IPS DF 6.9 (cell line): ENCODE measurements around the gene MST1.

ENCODE experiments used
- DNase-seq: peaks from one replicate; pipeline ENCODE4 v3.0.0-alpha.2; 2013; ENCODE audit warnings: low read depth, low spot score
- H3K27ac ChIP-seq: one replicate; pipeline ENCODE4 v1.5.1; 2013; ENCODE audit warnings: low read length, control low read depth
- H3K27me3 ChIP-seq: 2 replicates; pipeline ENCODE4 v1.6.1; 2013; ENCODE audit warnings: mild to moderate bottlenecking, low read length; ENCODE audit not compliant: control insufficient read depth, insufficient read depth
- H3K36me3 ChIP-seq: 2 replicates; pipeline ENCODE4 v1.6.1; 2013; ENCODE audit warnings: low read length; ENCODE audit not compliant: control insufficient read depth, insufficient read depth
- H3K4me1 ChIP-seq: 2 replicates; pipeline ENCODE4 v1.6.1; 2013; ENCODE audit warnings: low read length; ENCODE audit not compliant: control insufficient read depth, insufficient read depth
- H3K4me3 ChIP-seq: 2 replicates; pipeline ENCODE4 v1.5.1; 2013; ENCODE audit warnings: mild to moderate bottlenecking, low read length
- H3K9me3 ChIP-seq: 2 replicates; pipeline ENCODE4 v1.6.1; 2013; ENCODE audit warnings: low read length, inconsistent platforms; ENCODE audit not compliant: control insufficient read depth, insufficient read depth
- WGBS: extraction: QIAGEN DNeasy Blood & Tissue Kit; methylation state at CpG from one replicate; pipeline ENCODE4 v1.1.7; 2013; ENCODE audit warnings: mixed read lengths, missing lambda C conversion rate; ENCODE audit not compliant: insufficient read length, insufficient coverage; 5-methylcytosine and 5-hydroxymethylcytosine counted together

MST1 gene

GRCh38 chr3:49689046-49689907 is at the start of gene MST1, which contains the start of gene RNF123:
Gene MST1, minus strand, starts transcription at chr3:49689474. Its CDS starts 783 bp downstream, at chr3:49688691.
Gene RNF123, plus strand, starts transcription at chr3:49689557. Its CDS starts 1,609 bp downstream, at chr3:49691166.
- Histone ChIP-seq H3K4me1 (0 out of 2 replicates have a peak, but pooled peaks cover 2% of the 10 kb centered on the region), H3K36me3 (no peaks in the 10 kb centered on the region; the same call in 1 of the 2 replicates), H3K4me3 (peak within 1 kb of the TSS; percentile 80), H3K27ac (no peak within 1 kb of the TSS), H3K27me3 (no peaks in the 10 kb centered on the region), H3K9me3 (no peaks in the 10 kb centered on the region)
- DNase-seq: peak; percentile 87
- no CpG with 5 or more reads among the region's 66 CpGs for WGBS

GRCh38 chr3:49738067-49738713 is 48.9 kb upstream of the MST1 start:
- H3K4me3 ChIP-seq: no peak overlapping the region
- no peaks in the 10 kb centered on the region for H3K9me3 ChIP-seq
- H3K36me3 ChIP-seq: peaks cover 11% of the 10 kb centered on the region; the same call in 1 of the 2 replicates
- DNase-seq: no peak
- no peaks in the 10 kb centered on the region for H3K27me3 ChIP-seq
- no peak overlapping the region for H3K27ac ChIP-seq
- no peaks in the 10 kb centered on the region for H3K4me1 ChIP-seq
- no CpG with 5 or more reads among the region's 11 CpGs for WGBS

GRCh38 chr3:49734752-49735151 is 45.5 kb upstream of the MST1 start:
- H3K9me3 ChIP-seq: no peaks in the 10 kb centered on the region
- no peaks in the 10 kb centered on the region for H3K27me3 ChIP-seq
- no peak overlapping the region for H3K27ac ChIP-seq
- H3K36me3 ChIP-seq: peaks cover 14% of the 10 kb centered on the region
- H3K4me1 ChIP-seq: no peaks in the 10 kb centered on the region
- no CpG with 5 or more reads among the region's 6 CpGs for WGBS
- DNase-seq: no peak
- no peak overlapping the region for H3K4me3 ChIP-seq

DNA sequence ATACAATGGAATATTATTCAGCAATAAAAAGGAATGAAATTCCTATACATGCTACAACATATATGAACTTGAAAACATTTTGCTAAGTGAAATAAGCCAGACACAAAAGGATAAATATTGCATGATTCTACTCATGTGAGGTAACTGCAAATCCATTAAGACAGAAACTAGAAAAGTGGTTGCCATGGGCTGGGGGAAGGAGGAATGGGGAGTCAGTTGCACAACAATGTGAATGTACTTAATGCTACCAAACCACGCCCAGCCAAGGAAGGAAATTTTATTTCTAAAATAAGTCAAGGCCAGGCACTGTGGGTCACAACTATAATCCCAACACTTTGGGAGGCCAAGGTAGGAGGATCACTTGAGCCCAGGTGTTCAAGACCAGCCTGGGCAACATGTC is 44.3 kb upstream of the MST1 start:
- DNase-seq: no peak
- Histone ChIP-seq H3K27ac (no peak overlapping the region), H3K9me3 (no peaks in the 10 kb centered on the region), H3K4me1 (no peaks in the 10 kb centered on the region), H3K4me3 (no peak overlapping the region), H3K27me3 (no peaks in the 10 kb centered on the region), H3K36me3 (peaks cover 14% of the 10 kb centered on the region)
- no CpG with 5 or more reads among the region's 1 CpG for WGBS

GRCh38 chr3:49732597-49732996 is 43.3 kb upstream of the MST1 start:
- no peak for DNase-seq
- Histone ChIP-seq H3K4me1 (no peaks in the 10 kb centered on the region), H3K27ac (no peak overlapping the region), H3K27me3 (no peaks in the 10 kb centered on the region), H3K36me3 (peaks cover 12% of the 10 kb centered on the region), H3K4me3 (no peak overlapping the region), H3K9me3 (no peaks in the 10 kb centered on the region)
- WGBS: no CpG with 5 or more reads among the region's 11 CpGs

DNA sequence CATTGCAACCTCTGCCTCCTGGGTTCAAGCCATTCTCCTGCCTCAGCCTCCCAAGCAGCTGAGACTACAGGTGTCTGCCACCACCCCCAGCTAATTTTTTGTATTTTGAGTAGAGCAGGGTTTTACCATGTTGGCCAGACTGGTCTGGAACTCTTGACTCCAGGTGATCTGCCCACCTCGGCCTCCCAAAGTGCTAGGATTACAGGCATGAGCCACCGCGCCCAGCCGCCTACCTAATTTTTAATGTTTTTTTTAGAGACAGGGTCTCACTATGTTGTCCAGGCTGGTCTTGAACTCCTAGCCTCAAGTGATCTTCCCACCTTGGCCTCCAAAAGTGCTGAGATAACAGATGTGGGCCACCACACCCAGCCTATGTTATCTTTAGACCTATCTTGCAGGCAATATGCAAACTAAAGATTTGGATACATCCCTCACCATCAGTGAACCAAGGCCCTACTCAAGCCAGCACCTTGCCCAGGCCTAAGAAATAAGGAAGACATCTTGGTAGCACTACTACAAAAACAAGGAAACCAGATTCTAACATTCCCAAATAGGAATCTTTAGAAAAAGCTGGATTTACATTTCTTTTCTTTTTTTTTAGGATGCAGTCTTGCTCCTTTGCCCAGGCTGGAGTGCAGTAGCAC is 40.8 kb upstream of the MST1 start:
- no peaks in the 10 kb centered on the region for H3K9me3 ChIP-seq
- no CpG with 5 or more reads among the region's 4 CpGs for WGBS
- H3K36me3 ChIP-seq: peaks cover 13% of the 10 kb centered on the region
- no peak for DNase-seq
- no peaks in the 10 kb centered on the region for H3K27me3 ChIP-seq
- no peak overlapping the region for H3K27ac ChIP-seq
- H3K4me3 ChIP-seq: no peak overlapping the region
- no peaks in the 10 kb centered on the region for H3K4me1 ChIP-seq

GRCh38 chr3:49727924-49728361 is 38.7 kb upstream of the MST1 start:
- H3K36me3 ChIP-seq: peaks cover 13% of the 10 kb centered on the region
- no CpG with 5 or more reads among the region's 15 CpGs for WGBS

DNA sequence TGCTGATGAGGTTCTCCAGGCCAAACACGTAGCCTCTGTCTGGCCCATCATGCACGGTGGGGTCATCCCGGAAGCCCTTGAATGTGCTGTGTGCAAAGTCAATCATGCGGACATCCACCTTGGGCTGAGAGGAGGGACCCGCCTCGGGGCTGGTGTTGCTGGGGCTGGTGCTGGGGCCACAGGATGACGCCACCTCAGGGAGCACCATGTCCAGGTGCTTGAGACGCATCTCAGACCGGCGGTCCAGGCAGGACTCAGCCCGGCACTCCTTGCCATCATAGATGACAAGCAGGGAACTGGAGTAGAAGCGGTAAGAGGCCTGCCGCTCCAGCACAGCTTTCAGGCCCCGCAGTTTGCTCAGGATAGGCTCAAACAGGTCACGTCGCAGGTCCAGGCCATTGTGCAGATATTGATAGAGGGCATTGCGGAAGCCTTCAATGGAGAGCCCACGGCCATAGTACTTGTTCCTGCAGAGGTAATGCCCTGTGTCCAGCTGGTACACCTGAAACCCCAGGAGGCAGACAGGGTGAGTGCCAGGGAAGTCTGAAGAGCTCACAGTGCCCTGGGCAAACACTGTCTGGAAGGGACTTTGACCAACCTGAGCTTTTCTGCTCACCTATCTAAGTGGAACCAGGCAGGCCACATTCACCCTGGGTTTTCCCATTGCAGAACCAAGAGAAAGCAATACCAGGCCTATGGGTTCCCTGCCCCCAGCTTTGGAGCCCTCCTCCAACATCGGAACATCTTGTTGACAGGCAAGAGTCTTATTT is 38.1 kb upstream of the MST1 start:
- Histone ChIP-seq H3K27me3 (no peaks in the 10 kb centered on the region), H3K36me3 (peaks cover 12% of the 10 kb centered on the region), H3K4me1 (0 out of 2 replicates have a peak, but pooled peaks cover 3% of the 10 kb centered on the region), H3K9me3 (no peaks in the 10 kb centered on the region), H3K27ac (no peak overlapping the region), H3K4me3 (no peak overlapping the region)
- DNase-seq: no peak
- no CpG with 5 or more reads among the region's 19 CpGs for WGBS

More at GRCh38 chr3:49727924-49728361, 38.7 kb upstream of the MST1 start:
- no peaks in the 10 kb centered on the region for H3K27me3 ChIP-seq
- no peak overlapping the region for H3K27ac ChIP-seq
- no peak overlapping the region for H3K4me3 ChIP-seq
- DNase-seq: no peak
- H3K4me1 ChIP-seq: 0 out of 2 replicates have a peak, but pooled peaks cover under 1% of the 10 kb centered on the region
- no peaks in the 10 kb centered on the region for H3K9me3 ChIP-seq

- Histone ChIP-seq H3K9me3 (no peaks in the 10 kb centered on the region), H3K36me3 (peaks cover 23% of the 10 kb centered on the region), H3K4me3 (no peak overlapping the region), H3K27ac (no peak overlapping the region), H3K27me3 (no peaks in the 10 kb centered on the region), H3K4me1 (0 out of 2 replicates have a peak, but pooled peaks cover 3% of the 10 kb centered on the region)
- no CpG with 5 or more reads among the region's 11 CpGs for WGBS
- no peak for DNase-seq
These were observed 36.8 kb upstream of the MST1 start for GRCh38 chr3:49725906-49726681.
